B cell (primary cell): ENCODE results near the gene LCN2. TPM values are rescaled to one million over a fixed set of nuclear protein-coding genes. Genes with fewer than 3 reads are reported as not detected.

Source experiments
- ATAC-seq: fragments of 200-7000 bp; cut with Tn5 transposase; one replicate; pipeline ENCODE4 v1.10.0; 2021; ENCODE audit warnings: low read depth, mild to moderate bottlenecking, moderate number of reproducible peaks, moderate library complexity
- CTCF ChIA-PET: fragments of 350-600 bp; sonication (Branson Sonifier 250); formaldehyde crosslinking; loops from one replicate; lab custom pipeline; 2021; ENCODE audit warnings: antibody characterized with exemption, inconsistent platforms; lab: Charles Lee
- POLR2A ChIA-PET: fragments of 350-600 bp; sonication (Branson Sonifier 250); formaldehyde crosslinking; loops from one replicate; lab custom pipeline; 2021; ENCODE audit warnings: antibody characterized with exemption; lab: Charles Lee
- DNase-seq: peaks from one replicate; pipeline ENCODE4 v3.0.0; 2013
- H2AFZ ChIP-seq: 2 replicates; pipeline ENCODE4 v1.6.1; 2012; ENCODE audit warnings: mild to moderate bottlenecking, low read depth, low read length; ENCODE audit not compliant: insufficient read depth, poor library complexity, severe bottlenecking
- H3K27ac ChIP-seq, 2 donors: 1 replicate in 1 of 2; 2 replicates in 1 of 2; pipeline ENCODE4 v1.5.1; 2012 to 2013; ENCODE audit warnings: low read length in 2 of 2, mild to moderate bottlenecking in 2 of 2, moderate library complexity in 1 of 2
- H3K27me3 ChIP-seq, 4 experiments: fragments of 200-600 bp in 1 of 4; sonication (generic) in 1 of 4; replicated peaks in 1 of 4; 1 replicate in 2 of 4; 2 replicates in 2 of 4; pipeline versions ENCODE4 v1.6.1 to v1.7.0; 2013 to 2016; ENCODE audit warnings: low read length in 3 of 4, mild to moderate bottlenecking in 2 of 4, mixed read lengths in 1 of 4, moderate library complexity in 1 of 4; ENCODE audit not compliant: insufficient read depth in 4 of 4, control insufficient read depth in 3 of 4; ENCODE audit errors: control extremely low read depth in 1 of 4
- H3K36me3 ChIP-seq, 2 experiments: replicated peaks in 1 of 2; 1 replicate in 1 of 2; 2 replicates in 1 of 2; pipeline versions ENCODE4 v1.6.1 to v1.7.1; 2013; ENCODE audit warnings: low read length in 1 of 2; ENCODE audit not compliant: insufficient read depth in 2 of 2, control insufficient read depth in 1 of 2; ENCODE audit errors: control extremely low read depth in 1 of 2, extremely low read depth in 1 of 2
- H3K4me1 ChIP-seq, 2 donors: fragments of 200-600 bp in 1 of 2; sonication (generic) in 1 of 2; 1 replicate in 1 of 2; 2 replicates in 1 of 2; pipeline versions ENCODE4 v1.5.1 to v1.6.1; 2013 to 2017; ENCODE audit warnings: low read length in 2 of 2; ENCODE audit not compliant: control insufficient read depth in 2 of 2, insufficient read depth in 2 of 2
- H3K4me2 ChIP-seq: replicated peaks from 2 replicates; pipeline ENCODE3; 2012; ENCODE audit warnings: mild to moderate bottlenecking, low read depth, low read length; ENCODE audit not compliant: poor library complexity, severe bottlenecking
- H3K4me3 ChIP-seq, 5 experiments: fragments of 200-600 bp in 1 of 5; sonication (generic) in 1 of 5; 1 replicate in 3 of 5; 2 replicates in 2 of 5; pipeline versions ENCODE4 v1.5.1 to v1.7.0; 2011 to 2016; ENCODE audit warnings: low read length in 4 of 5, mild to moderate bottlenecking in 4 of 5, low read depth in 2 of 5, control low read depth in 1 of 5, moderate library complexity in 1 of 5; ENCODE audit not compliant: insufficient read depth in 1 of 5; ENCODE audit errors: control extremely low read depth in 1 of 5, extremely low read depth in 1 of 5
- H3K79me2 ChIP-seq: fragments of 200-600 bp; sonication (generic); one replicate; pipeline ENCODE4 v1.6.0; 2016; ENCODE audit warnings: low read length; ENCODE audit not compliant: control insufficient read depth, insufficient read depth
- H3K9ac ChIP-seq: fragments of 200-600 bp; sonication (generic); 2 replicates; pipeline ENCODE4 v1.6.1; 2017; ENCODE audit warnings: mild to moderate bottlenecking, low read length, moderate library complexity
- H3K9me3 ChIP-seq, 3 donors: one replicate each; pipeline versions ENCODE4 v1.6.1 to v1.7.1; 2013; ENCODE audit warnings: low read length in 2 of 3; ENCODE audit not compliant: control insufficient read depth in 2 of 3, insufficient read depth in 1 of 3; ENCODE audit errors: control extremely low read depth in 1 of 3
- H4K20me1 ChIP-seq: 2 replicates; pipeline ENCODE4 v1.6.0; 2012; ENCODE audit warnings: mild to moderate bottlenecking, low read length; ENCODE audit not compliant: insufficient read depth, control insufficient read depth, poor library complexity, severe bottlenecking
- H3K27ac Mint-ChIP-seq: one replicate; pipeline ENCODE4 v1.8.0; 2021; ENCODE audit warnings: mixed read lengths
- H3K27me3 Mint-ChIP-seq: one replicate; pipeline ENCODE4 v1.8.0; 2021; ENCODE audit warnings: mixed read lengths
- H3K4me1 Mint-ChIP-seq: one replicate; pipeline ENCODE4 v1.8.0; 2021; ENCODE audit warnings: mixed read lengths
- H3K4me3 Mint-ChIP-seq: one replicate; pipeline ENCODE4 v1.8.0; 2021; ENCODE audit warnings: mixed read lengths
- H3K9me3 Mint-ChIP-seq: one replicate; pipeline ENCODE4 v1.8.0; 2022; ENCODE audit warnings: mixed read lengths; ENCODE audit not compliant: insufficient read depth
- CTCF ChIP-seq: fragments of 200-600 bp; IDR thresholded peaks from one replicate; pipeline ENCODE4 v1.8.0; 2022; ENCODE audit warnings: antibody characterized with exemption, mild to moderate bottlenecking
- EZH2 ChIP-seq: IDR thresholded peaks from 2 replicates; pipeline ENCODE4 v1.6.1; 2012; ENCODE audit warnings: borderline replicate concordance, low read depth, mild to moderate bottlenecking, moderate library complexity, low read length; ENCODE audit not compliant: insufficient read depth, poor library complexity, severe bottlenecking
- WGBS: methylation state at CpG from one replicate; pipeline ENCODE4 v1.1.5; 2013; ENCODE audit warnings: missing lambda C conversion rate; ENCODE audit not compliant: insufficient coverage; 5-methylcytosine and 5-hydroxymethylcytosine counted together
- intact Hi-C: fragments of 100-400 bp; cut with micrococcal nuclease; formaldehyde crosslinking; loops from one replicate; pipeline ENCODE4 v1.10.0; 2022
- polyA plus RNA-seq: library from polyadenylated mRNA; depleted of rRNA; stranded (reverse); fragments of >200 nt; gene quantifications from 2 replicates; pipeline ENCODE4 v1.2.3, GENCODE V29; 2012
- total RNA-seq, 2 donors: library from RNA; stranded (reverse); fragments of 120-200 nt in 1 of 2; gene quantifications; 1 replicate in 1 of 2; 2 replicates in 1 of 2; pipeline versions ENCODE4 v1.2.3 to v1.2.4, GENCODE V29; 2013 to 2022

LCN2 gene
- total and polyA plus RNA-seq, 2 donors (not counting 1 experiment from before 2014, with no cell fraction given), result not detected

GRCh38 chr9:128187361-128187760 is 38.1 kb downstream of the LCN2 start:
- Histone ChIP-seq H3K36me3 (peaks cover 0 to 42% of the 10 kb centered on the region in 2 experiments), H4K20me1 (no peaks in the 10 kb centered on the region), H3K9me3 (no peaks in the 10 kb centered on the region), H3K79me2 (peaks cover 43% of the 10 kb centered on the region), H3K27me3 (no peaks in the 10 kb centered on the region), H3K4me1 (peaks cover 12 to 21% of the 10 kb centered on the region in 2 donors), H3K27ac (no peak overlapping the region), H3K4me2 (no peak overlapping the region), H3K4me3 (no peak overlapping the region), H3K9ac (no peak overlapping the region), H2AFZ (no peak overlapping the region)
- Mint-ChIP-seq H3K4me1 (peaks cover 22% of the 10 kb centered on the region), H3K9me3 (no peaks in the 10 kb centered on the region), H3K27me3 (no peaks in the 10 kb centered on the region), H3K4me3 (no peak overlapping the region), H3K27ac (no peak overlapping the region)
- intact Hi-C loops, result no loop called here
- CTCF ChIA-PET, result interaction anchor here (1.0 kb wide), 1 partner anchor 8 kb away, joined by 3 read pairs; no protein-coding TSS in a partner anchor
- ATAC-seq, result no peak
- no CpG with 5 or more reads among the region's 2 CpGs for WGBS
- no peak for TF ChIP-seq EZH2
- no peak for TF ChIP-seq CTCF
- POLR2A ChIA-PET, result interaction anchor here (0.7 to 0.9 kb wide), 2 partner anchors 21 to 27 kb away, joined by 3 read pairs; partner anchors contain the start of gene BBLN
- no peak for DNase-seq

- DNase-seq (no peak), ATAC-seq (no peak)
- H3K4me1 ChIP-seq, result peaks cover 12 to 24% of the 10 kb centered on the region in 2 donors
- Mint-ChIP-seq H3K4me1 (peaks cover 28% of the 10 kb centered on the region), H3K9me3 (no peaks in the 10 kb centered on the region), H3K27me3 (no peaks in the 10 kb centered on the region), H3K27ac (no peak overlapping the region), H3K4me3 (no peak overlapping the region)
- H2AFZ ChIP-seq, result no peak overlapping the region
- H3K27ac ChIP-seq, result no peak overlapping the region
- no peak overlapping the region for H3K9ac ChIP-seq
- H3K27me3 ChIP-seq, result no peaks in the 10 kb centered on the region
- no peaks in the 10 kb centered on the region for H4K20me1 ChIP-seq
- H3K4me3 ChIP-seq, result no peak overlapping the region
- H3K9me3 ChIP-seq, result no peaks in the 10 kb centered on the region
- no peak overlapping the region for H3K4me2 ChIP-seq
- intact Hi-C loops, result no loop called here
- ChIA-PET CTCF (interaction anchor here (1.3 kb wide), 1 partner anchor 153 kb away, joined by 3 read pairs; no protein-coding TSS in a partner anchor), POLR2A (interaction anchor here (0.6 to 0.7 kb wide), 2 partner anchors 59 to 80 kb away, joined by 3 to 4 read pairs; no protein-coding TSS in a partner anchor)
- peaks cover 43% of the 10 kb centered on the region for H3K79me2 ChIP-seq
- peaks cover 0 to 34% of the 10 kb centered on the region in 2 experiments for H3K36me3 ChIP-seq
- no CpG with 5 or more reads among the region's 1 CpG for WGBS
- TF ChIP-seq CTCF (no peak), EZH2 (no peak)
Observed at GRCh38 chr9:128188209-128188608, 39.0 kb downstream of the LCN2 start.
